ENCODE measurements around the gene IRS1.

IRS1 gene

DNA sequence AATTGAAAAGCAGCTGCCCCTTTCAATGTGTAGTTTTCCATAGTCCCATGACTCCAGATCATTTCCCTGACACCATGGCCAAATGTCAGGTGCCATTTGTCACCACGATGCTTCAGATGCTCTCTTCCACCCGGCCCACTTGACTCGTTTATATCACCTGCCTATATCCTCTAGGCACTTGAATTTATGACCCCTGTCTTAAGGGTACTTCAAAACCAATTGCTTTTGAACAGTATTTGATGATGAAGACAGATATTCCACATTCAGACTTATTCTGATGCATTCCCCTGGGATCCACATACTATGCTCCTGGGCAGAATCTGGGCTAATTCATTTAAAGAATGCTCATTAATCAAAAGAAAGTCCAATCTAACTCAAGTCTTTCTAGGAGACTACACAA, 19.3 kb upstream of the IRS1 start:
- in situ Hi-C loops (cut with HindIII; ENCODE audit: low sequenced_read_pairs): no loop called here

- in situ Hi-C loops (cut with HindIII; ENCODE audit: low sequenced_read_pairs): no loop called here
Measured at GRCh38 chr2:226813148-226813701, 13.6 kb upstream of the IRS1 start.

DNA sequence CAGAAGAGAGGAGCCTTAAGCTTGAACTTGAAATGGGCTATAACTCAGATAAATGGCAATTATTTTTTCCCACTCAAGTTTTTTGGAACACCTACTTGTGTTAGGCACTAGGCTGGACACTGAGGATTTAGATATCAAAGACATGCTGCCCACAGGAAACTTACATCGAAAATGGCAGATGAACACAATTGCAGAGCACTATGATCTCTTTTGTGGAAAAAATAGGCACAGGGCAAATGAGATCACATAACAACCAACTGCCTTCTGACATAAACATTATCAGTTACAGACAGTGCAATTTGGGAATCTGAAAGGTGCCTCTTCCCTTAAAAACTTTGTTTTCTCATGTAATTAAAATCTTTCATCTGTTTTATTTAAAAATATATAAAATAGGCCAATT, 3.8 kb upstream of the IRS1 start:
- in situ Hi-C loops (cut with HindIII; ENCODE audit: low sequenced_read_pairs): no loop called here

- in situ Hi-C loops (cut with HindIII; ENCODE audit: low sequenced_read_pairs): no loop called here
Measured at GRCh38 chr2:226802573-226802972, 3.0 kb upstream of the IRS1 start.

DNA sequence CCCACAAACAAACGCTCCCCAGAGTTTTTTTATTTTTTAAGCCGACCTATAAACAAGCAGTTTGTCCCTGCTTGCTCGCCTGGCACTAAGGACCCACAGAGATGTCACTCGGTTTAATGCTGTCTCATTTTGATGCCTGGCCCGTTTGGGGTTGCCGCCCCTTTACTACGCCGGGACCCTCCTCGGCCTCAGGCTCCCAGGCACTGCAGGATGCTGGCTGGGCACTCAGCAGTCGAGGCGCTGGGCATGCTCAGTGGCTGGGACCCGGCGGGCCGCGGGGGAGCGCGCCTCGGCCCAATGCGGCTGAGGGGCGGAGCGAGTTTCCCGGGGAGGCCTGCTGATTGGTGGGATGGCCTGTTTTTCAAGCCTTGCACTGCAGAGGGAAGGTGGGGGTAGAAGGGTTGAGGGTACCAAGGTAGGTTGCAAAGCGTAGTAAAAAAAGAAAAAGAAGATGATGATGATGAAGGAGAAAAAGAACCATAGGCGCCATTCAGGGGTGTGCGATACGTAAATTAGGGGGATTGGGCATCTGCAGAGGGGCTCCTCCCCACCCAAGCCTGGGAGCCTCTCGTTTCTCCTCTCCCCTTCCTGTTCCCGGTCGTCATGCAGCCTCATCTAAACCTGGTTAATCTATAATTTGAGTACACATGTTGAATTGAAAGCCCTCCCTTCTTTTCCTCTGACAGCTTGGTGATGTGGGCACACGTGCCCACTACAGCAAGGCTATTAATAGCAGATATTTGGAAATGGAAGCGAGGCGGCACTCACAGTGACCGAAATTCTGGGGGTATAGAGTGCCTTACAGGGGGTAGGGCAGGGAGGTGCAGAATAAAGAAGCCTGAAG, 1.5 kb upstream of the IRS1 start:
- in situ Hi-C loops (cut with HindIII; ENCODE audit: low sequenced_read_pairs): no loop called here

DNA sequence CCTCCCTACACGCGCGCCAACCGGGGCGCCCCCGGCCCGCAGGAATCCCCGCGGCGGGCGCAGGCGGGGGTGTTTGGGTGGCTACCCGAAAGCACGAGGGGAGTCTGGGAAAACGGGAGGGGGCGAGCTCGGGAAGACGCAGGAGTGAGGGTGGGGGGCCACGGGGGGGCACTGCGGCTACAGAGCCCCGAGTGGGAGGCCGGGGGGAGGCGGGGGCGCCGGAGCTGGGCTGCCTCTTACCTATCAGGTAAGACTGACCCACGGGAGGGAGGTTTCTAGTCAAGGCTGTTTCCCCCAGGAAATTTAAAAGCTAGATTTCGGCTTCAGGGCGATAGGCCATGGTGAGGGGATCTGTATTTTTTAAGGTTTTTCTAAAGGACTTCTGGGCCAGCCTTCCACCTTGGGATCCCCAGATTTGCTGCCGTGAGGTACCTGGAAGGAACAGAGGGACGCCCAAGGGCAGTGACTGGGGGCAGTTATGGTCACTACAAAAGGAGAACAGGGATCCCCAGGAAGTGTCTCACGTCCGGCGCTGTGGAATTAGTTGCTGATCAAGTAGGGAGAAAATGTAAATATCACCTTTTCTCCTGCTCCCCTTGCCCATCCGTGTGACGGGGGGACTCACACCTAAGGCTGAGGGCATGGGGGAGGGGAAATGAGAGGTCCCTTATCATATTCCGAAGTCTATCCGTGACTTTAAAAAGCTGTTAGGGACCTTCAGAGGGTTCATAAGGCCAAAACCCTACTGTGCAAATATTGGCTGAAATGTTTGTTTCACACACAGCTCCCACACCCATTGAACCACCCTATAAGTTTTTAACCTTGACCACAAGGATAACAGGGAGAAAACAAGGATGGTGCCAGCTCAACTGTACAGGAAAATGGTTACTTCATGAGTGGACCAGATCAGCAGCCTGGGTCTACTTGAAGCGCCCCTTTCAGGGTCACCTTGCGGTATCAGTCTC, 638 bp upstream of the IRS1 start:
- in situ Hi-C loops (cut with HindIII; ENCODE audit: low sequenced_read_pairs): no loop called here

- in situ Hi-C loops (cut with HindIII; ENCODE audit: low sequenced_read_pairs): no loop called here
Measured at GRCh38 chr2:226798422-226799210, 1.0 kb downstream of the IRS1 start.

GRCh38 chr2:226797989-226798421, 1.6 kb downstream of the IRS1 start:
- in situ Hi-C loops (cut with HindIII; ENCODE audit: low sequenced_read_pairs): no loop called here

- in situ Hi-C loops (cut with HindIII; ENCODE audit: low sequenced_read_pairs): no loop called here
Measured at GRCh38 chr2:226797289-226797988, 2.2 kb downstream of the IRS1 start.

GRCh38 chr2:226796840-226797288, 2.8 kb downstream of the IRS1 start:
- in situ Hi-C loops (cut with HindIII; ENCODE audit: low sequenced_read_pairs): no loop called here

DNA sequence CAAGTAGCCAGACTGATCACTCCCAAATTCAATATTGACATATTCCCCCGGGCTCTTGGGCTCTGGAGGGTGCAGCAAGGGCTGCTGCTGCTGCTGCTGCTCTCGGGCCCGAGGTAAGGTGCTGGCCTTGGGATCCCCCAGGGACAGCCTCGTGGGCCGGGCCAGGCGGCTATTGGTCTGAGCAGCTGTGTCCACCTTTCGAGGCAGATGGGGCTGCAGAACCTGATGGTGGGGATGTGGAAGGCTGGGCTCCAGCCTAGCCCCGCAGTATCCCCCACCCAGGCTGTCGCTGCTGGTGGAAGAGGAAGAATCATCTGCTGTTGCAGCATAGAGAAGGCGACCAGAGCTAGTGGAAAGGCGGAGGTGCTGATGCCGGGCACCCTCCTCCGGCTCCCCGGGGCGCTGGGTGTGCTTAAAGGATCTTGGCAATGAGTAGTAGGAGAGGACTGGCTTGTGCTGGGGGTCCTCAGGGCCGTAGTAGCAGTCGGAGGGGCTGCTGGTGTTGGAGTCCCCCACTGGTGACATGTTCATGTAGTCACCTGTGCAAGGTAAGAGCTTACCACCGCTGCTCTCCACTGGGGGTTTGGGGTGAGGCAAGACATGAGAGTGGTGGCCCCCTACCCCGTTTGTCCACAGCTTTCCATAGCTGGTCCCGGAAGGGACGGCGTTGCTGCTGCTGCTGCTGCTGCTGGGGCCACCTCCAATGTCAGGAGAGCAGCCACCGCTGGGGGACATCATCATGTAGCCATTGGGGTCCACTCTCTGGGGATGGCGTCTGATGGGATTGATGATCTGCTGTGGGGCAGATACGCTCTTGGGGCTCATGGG, 3.4 kb downstream of the IRS1 start:
- in situ Hi-C loops (cut with HindIII; ENCODE audit: low sequenced_read_pairs): no loop called here

GRCh38 chr2:226795281-226796011, 4.2 kb downstream of the IRS1 start:
- in situ Hi-C loops (cut with HindIII; ENCODE audit: low sequenced_read_pairs): no loop called here

- in situ Hi-C loops (cut with HindIII; ENCODE audit: low sequenced_read_pairs): no loop called here
Measured at GRCh38 chr2:226794751-226795171, 4.9 kb downstream of the IRS1 start.

GRCh38 chr2:226794196-226794661, 5.4 kb downstream of the IRS1 start:
- in situ Hi-C loops (cut with HindIII; ENCODE audit: low sequenced_read_pairs): no loop called here

DNA sequence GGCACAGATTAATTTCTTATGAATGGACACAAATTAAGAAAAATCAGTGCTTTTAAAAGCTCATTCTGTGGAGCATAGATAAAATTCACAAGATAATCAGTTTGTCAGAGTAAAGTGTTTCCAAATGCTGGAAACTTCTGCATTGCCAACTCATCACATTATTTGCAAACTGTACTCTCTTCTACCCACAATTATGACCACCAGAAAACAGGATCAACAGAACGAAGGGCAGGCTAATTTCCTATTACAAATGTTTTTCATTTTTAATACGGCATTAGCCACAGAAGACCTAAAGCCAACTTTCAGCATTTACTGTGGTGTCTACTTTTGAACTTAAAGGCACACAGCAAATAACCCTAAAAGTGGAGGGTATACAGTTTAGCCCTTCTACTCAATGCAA, 6.0 kb downstream of the IRS1 start:
- in situ Hi-C loops (cut with HindIII; ENCODE audit: low sequenced_read_pairs): no loop called here

GRCh38 chr2:226792155-226792881, 7.3 kb downstream of the IRS1 start:
- in situ Hi-C loops (cut with HindIII; ENCODE audit: low sequenced_read_pairs): no loop called here

DNA sequence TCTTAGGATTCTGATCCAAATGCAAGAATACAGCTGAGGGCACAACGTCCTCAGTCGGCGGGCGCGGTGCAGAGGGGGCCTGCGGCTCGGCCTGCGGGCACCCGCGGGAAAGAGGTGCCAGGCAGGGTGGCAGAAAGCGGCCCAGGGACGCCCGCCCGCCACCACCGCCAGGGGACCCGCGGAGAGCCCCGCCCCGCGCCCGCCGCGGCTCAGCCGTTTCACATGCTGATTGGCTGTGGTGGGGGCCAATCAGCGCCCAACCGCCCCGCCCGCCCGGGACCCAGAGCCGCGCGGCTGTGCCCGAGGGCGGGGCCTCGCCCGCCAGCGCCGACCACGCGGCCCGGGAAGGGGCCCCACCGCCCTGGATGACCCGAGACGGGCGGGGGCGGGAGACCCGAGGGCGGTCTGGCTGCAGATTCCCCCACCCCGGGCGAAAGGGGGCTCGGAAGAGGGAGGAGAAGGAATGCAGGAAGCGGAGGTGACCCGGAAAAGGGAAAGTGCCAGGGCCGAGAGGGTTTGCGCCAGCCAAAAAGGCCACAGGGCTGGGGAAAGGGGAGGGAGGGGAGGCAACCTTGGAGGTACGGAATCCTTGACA, 8.0 kb downstream of the IRS1 start:
- in situ Hi-C loops (cut with HindIII; ENCODE audit: low sequenced_read_pairs): no loop called here

Data from DLD1 (cell line).